Measurements from ENCODE around the gene NDRG4. TPM values are rescaled to one million over a fixed set of nuclear protein-coding genes. Genes with fewer than 3 reads are reported as not detected.
A peak's percentile ranks its signal among the peaks of the same experiment; 100 is the strongest.
"Not testable (repeated sequence)": the region's sequence is repeated elsewhere in the genome, so short reads cannot be mapped to it uniquely, and the experiment has no call there.

The NDRG4 gene
- total RNA-seq, 2 donors from 2014 or later, result 6.0 to 33.9 TPM

- DNase-seq (no peak), ATAC-seq (no peak)
- WGBS, 2 donors, result 75 to 80% methylated on average over 11 of the region's 11 CpGs
- H3K27me3 ChIP-seq, result no peaks in the 10 kb centered on the region
- no peak overlapping the region for H3K4me3 ChIP-seq
- no peaks in the 10 kb centered on the region for H3K9me3 ChIP-seq
- H3K27ac ChIP-seq, result no peak overlapping the region
- intact Hi-C loops (cut with DNase I), result loop anchor here (5.0 kb wide), 1 partner anchor 148 kb away; no protein-coding TSS in a partner anchor
- TF ChIP-seq CTCF (IDR thresholded peaks at IDR 0.05), result no peak
- TF ChIP-seq POLR2A (IDR thresholded peaks at IDR 0.05), result no peak
- H3K36me3 ChIP-seq (replicated peaks in 1 of 2; ENCODE audit: insufficient read depth in 1 of 2, low read depth in 2 of 2), result no peaks in the 10 kb centered on the region
- H3K4me1 ChIP-seq, result peaks cover 7% of the 10 kb centered on the region
Measured at GRCh38 chr16:58485184-58485887, 14.6 kb upstream of the NDRG4 start.

- Histone ChIP-seq H3K27me3 (no peaks in the 10 kb centered on the region), H3K4me3 (no peak overlapping the region), H3K36me3 (replicated peaks in 1 of 2; ENCODE audit: insufficient read depth in 1 of 2, low read depth in 2 of 2) (no peaks in the 10 kb centered on the region), H3K27ac (no peak overlapping the region), H3K4me1 (peaks cover 7% of the 10 kb centered on the region), H3K9me3 (no peaks in the 10 kb centered on the region)
- ATAC-seq, result peak; percentile 91
- peak; percentile 82 to 87 (median 83) for DNase-seq
- WGBS, 2 donors, result 14 to 24% methylated on average over 28 to 43 of the region's 43 CpGs
- intact Hi-C loops (cut with DNase I), result loop anchor here (5.0 kb wide), 1 partner anchor 150 kb away; no protein-coding TSS in a partner anchor
- no peak for TF ChIP-seq POLR2A (IDR thresholded peaks at IDR 0.05)
- TF ChIP-seq CTCF (IDR thresholded peaks at IDR 0.05), result peak; percentile 80 to 92 (median 86)
Measured at GRCh38 chr16:58487566-58488351, 12.2 kb upstream of the NDRG4 start.

GRCh38 chr16:58488531-58488930, 11.4 kb upstream of the NDRG4 start:
- H3K27ac ChIP-seq, result no peak overlapping the region
- peaks cover 7% of the 10 kb centered on the region for H3K4me1 ChIP-seq
- H3K36me3 ChIP-seq (replicated peaks in 1 of 2; ENCODE audit: insufficient read depth in 1 of 2, low read depth in 2 of 2), result no peaks in the 10 kb centered on the region
- intact Hi-C loops (cut with DNase I), result loop anchor here (5.0 kb wide), 1 partner anchor 151 kb away; no protein-coding TSS in a partner anchor
- DNase-seq, result no peak
- H3K27me3 ChIP-seq, result no peaks in the 10 kb centered on the region
- TF ChIP-seq POLR2A (IDR thresholded peaks at IDR 0.05) (no peak), CTCF (IDR thresholded peaks at IDR 0.05) (no peak)
- H3K4me3 ChIP-seq, result no peak overlapping the region
- H3K9me3 ChIP-seq, result no peaks in the 10 kb centered on the region
- whole genome bisulfite sequencing, 2 donors, result 27 to 34% methylated on average over 3 of the region's 3 CpGs
- ATAC-seq, result no peak

GRCh38 chr16:58490065-58490464, 9.9 kb upstream of the NDRG4 start:
- intact Hi-C loops (cut with DNase I), result no loop called here
- DNase-seq, result no peak
- WGBS, 2 donors, result 84 to 97% methylated on average over 4 of the region's 4 CpGs

GRCh38 chr16:58490539-58490938, 9.4 kb upstream of the NDRG4 start:
- H3K9me3 ChIP-seq; H3K4me3 ChIP-seq; H3K4me1 ChIP-seq; DNase-seq; H3K36me3 ChIP-seq (replicated peaks in 1 of 2; ENCODE audit: insufficient read depth in 1 of 2, low read depth in 2 of 2); ATAC-seq; intact Hi-C loops (cut with DNase I); H3K27ac ChIP-seq; H3K27me3 ChIP-seq: not testable (repeated sequence)
- 84 to 85% methylated on average over 8 of the region's 8 CpGs for WGBS, 2 donors

More at GRCh38 chr16:58490065-58490464, 9.9 kb upstream of the NDRG4 start:
- Histone ChIP-seq H3K9me3 (no peaks in the 10 kb centered on the region), H3K36me3 (replicated peaks in 1 of 2; ENCODE audit: insufficient read depth in 1 of 2, low read depth in 2 of 2) (no peaks in the 10 kb centered on the region), H3K27ac (no peak overlapping the region), H3K27me3 (no peaks in the 10 kb centered on the region), H3K4me3 (no peak overlapping the region), H3K4me1 (peaks cover 7% of the 10 kb centered on the region)
- TF ChIP-seq CTCF (IDR thresholded peaks at IDR 0.05), result no peak
- no peak for TF ChIP-seq POLR2A (IDR thresholded peaks at IDR 0.05)
- no peak for ATAC-seq
